H1 (cell line): ENCODE measurements around the gene KCND1. TPM values are rescaled to one million over a fixed set of nuclear protein-coding genes. Genes with fewer than 3 reads are reported as not detected.

Experiments
- CTCF ChIA-PET: fragments of 300-600 bp; sonication (Branson Sonifier 250); formaldehyde crosslinking; loops from one replicate; lab custom pipeline; 2021; ENCODE audit not compliant: partially characterized antibody; lab: Charles Lee
- POLR2A ChIA-PET: fragments of 300-600 bp; sonication (Branson Sonifier 250); formaldehyde crosslinking; loops from one replicate; lab custom pipeline; 2021; ENCODE audit warnings: inconsistent platforms; ENCODE audit not compliant: partially characterized antibody; lab: Charles Lee
- DNase-seq, 2 experiments: peaks; one replicate each; pipeline versions ENCODE4 v3.0.0 to v3.0.0-alpha.2; 2010 to 2022; ENCODE audit warnings: low spot score in 2 of 2, low read depth in 1 of 2, mixed read lengths in 1 of 2
- FAIRE-seq: peaks from 2 replicates; lab custom pipeline; 2011; peaks lifted over from hg19 to GRCh38; lab: Jason Lieb, UNC
- H2AFZ ChIP-seq: 2 replicates; pipeline ENCODE4 v1.8.1; 2012; ENCODE audit warnings: low read length, inconsistent platforms
- H2AK5ac ChIP-seq: 2 replicates; pipeline ENCODE4 v1.6.1; 2013; ENCODE audit warnings: low read depth, low read length
- H2BK120ac ChIP-seq: replicated peaks from 2 replicates; pipeline ENCODE3; 2013; ENCODE audit warnings: low read depth, low read length, inconsistent platforms
- H2BK12ac ChIP-seq: 2 replicates; pipeline ENCODE4 v1.6.1; 2013; ENCODE audit warnings: low read depth, low read length
- H2BK15ac ChIP-seq: 2 replicates; pipeline ENCODE4 v1.6.1; 2013; ENCODE audit warnings: low read length
- H2BK20ac ChIP-seq: 2 replicates; pipeline ENCODE4 v1.6.1; 2013; ENCODE audit warnings: low read length
- H2BK5ac ChIP-seq: 2 replicates; pipeline ENCODE4 v1.6.1; 2013; ENCODE audit warnings: low read depth, low read length
- H3K14ac ChIP-seq: 2 replicates; pipeline ENCODE4 v1.6.1; 2013; ENCODE audit warnings: inconsistent platforms; ENCODE audit not compliant: insufficient read length
- H3K18ac ChIP-seq: 2 replicates; pipeline ENCODE4 v1.6.1; 2013; ENCODE audit warnings: low read length; ENCODE audit errors: extremely low read depth
- H3K23ac ChIP-seq: 2 replicates; pipeline ENCODE4 v1.6.1; 2013; ENCODE audit warnings: inconsistent platforms; ENCODE audit not compliant: insufficient read length
- H3K23me2 ChIP-seq: 2 replicates; pipeline ENCODE4 v1.6.1; 2013; ENCODE audit warnings: low read depth, low read length
- H3K27ac ChIP-seq: 2 replicates; pipeline ENCODE4 v1.6.1; 2011; ENCODE audit warnings: low read depth, low read length, inconsistent platforms
- H3K27me3 ChIP-seq, 4 experiments: replicated peaks in 1 of 4; 1 replicate in 1 of 4; 2 replicates in 3 of 4; pipeline versions ENCODE4 v1.6.1 to v1.8.1; 2011 to 2013; ENCODE audit warnings: low read length in 3 of 4, mild to moderate bottlenecking in 3 of 4, inconsistent platforms in 2 of 4, mixed read lengths in 2 of 4, moderate library complexity in 1 of 4; ENCODE audit not compliant: control insufficient read depth in 3 of 4, insufficient read depth in 3 of 4; ENCODE audit errors: extremely low read depth in 1 of 4
- H3K36me3 ChIP-seq, 4 experiments: 2 replicates each; pipeline versions ENCODE4 v1.6.1 to v1.8.1; 2011 to 2013; ENCODE audit warnings: mild to moderate bottlenecking in 4 of 4, low read length in 3 of 4, moderate library complexity in 2 of 4, control low read depth in 1 of 4, inconsistent platforms in 1 of 4; ENCODE audit not compliant: insufficient read depth in 4 of 4, control insufficient read depth in 2 of 4
- H3K4ac ChIP-seq: replicated peaks from 2 replicates; pipeline ENCODE3; 2013; ENCODE audit warnings: low read length, low read depth, mixed read lengths, inconsistent platforms; ENCODE audit not compliant: insufficient read length
- H3K4me1 ChIP-seq, 4 experiments: replicated peaks in 1 of 4; 1 replicate in 1 of 4; 2 replicates in 3 of 4; pipeline versions ENCODE4 v1.6.1 to v1.8.1; 2011 to 2013; ENCODE audit warnings: low read length in 3 of 4, inconsistent platforms in 2 of 4, mixed read lengths in 1 of 4; ENCODE audit not compliant: insufficient read depth in 4 of 4, control insufficient read depth in 3 of 4
- H3K4me2 ChIP-seq, 2 experiments: 2 replicates each; pipeline versions ENCODE4 v1.6.1 to v1.8.1; 2011 to 2013; ENCODE audit warnings: low read depth in 2 of 2, low read length in 2 of 2, control low read depth in 1 of 2, inconsistent platforms in 1 of 2, mild to moderate bottlenecking in 1 of 2; ENCODE audit not compliant: insufficient read depth in 1 of 2
- H3K4me3 ChIP-seq, 4 experiments: fragments of 200-600, 300-600 bp in 1 of 4; sonication (generic), shearing (Covaris generic), sonication (Bioruptor Twin) in 1 of 4; 2 replicates each; pipeline versions ENCODE4 v1.5.1 to v1.8.1; 2011 to 2016; ENCODE audit warnings: low read length in 4 of 4, low read depth in 3 of 4, control low read depth in 2 of 4, inconsistent platforms in 2 of 4, mild to moderate bottlenecking in 2 of 4, mixed read lengths in 1 of 4, moderate library complexity in 1 of 4; ENCODE audit not compliant: insufficient read depth in 2 of 4; ENCODE audit errors: extremely low read depth in 1 of 4
- H3K56ac ChIP-seq: replicated peaks from 2 replicates; pipeline ENCODE3; 2013; ENCODE audit warnings: low read depth, mild to moderate bottlenecking, mixed read lengths, low read length, inconsistent platforms; ENCODE audit not compliant: insufficient read length
- H3K79me1 ChIP-seq: 2 replicates; pipeline ENCODE4 v1.6.1; 2013; ENCODE audit warnings: low read depth, low read length, control low read depth
- H3K79me2 ChIP-seq, 2 experiments: 2 replicates each; pipeline versions ENCODE4 v1.6.1 to v1.8.1; 2012 to 2013; ENCODE audit warnings: low read length in 2 of 2, mild to moderate bottlenecking in 2 of 2, inconsistent platforms in 1 of 2; ENCODE audit not compliant: insufficient read depth in 2 of 2, control insufficient read depth in 1 of 2
- H3K9ac ChIP-seq, 4 experiments: replicated peaks in 1 of 4; 1 replicate in 1 of 4; 2 replicates in 3 of 4; pipeline versions ENCODE4 v1.6.1 to v1.8.1; 2011 to 2013; ENCODE audit warnings: low read depth in 3 of 4, low read length in 3 of 4, control low read depth in 2 of 4, mild to moderate bottlenecking in 2 of 4, moderate library complexity in 2 of 4, inconsistent platforms in 1 of 4; ENCODE audit errors: extremely low read depth in 1 of 4
- H3K9me3 ChIP-seq, 2 experiments: 2 replicates each; pipeline versions ENCODE4 v1.6.1 to v1.8.1; 2012 to 2013; ENCODE audit warnings: mild to moderate bottlenecking in 2 of 2, moderate library complexity in 2 of 2, control low read depth in 1 of 2, inconsistent platforms in 1 of 2, low read depth in 1 of 2, low read length in 1 of 2, mixed read lengths in 1 of 2; ENCODE audit not compliant: insufficient read depth in 2 of 2
- H4K20me1 ChIP-seq, 2 experiments: replicated peaks in 1 of 2; 2 replicates each; pipeline versions ENCODE3 to v1.8.1; 2011 to 2013; ENCODE audit warnings: inconsistent platforms in 2 of 2, low read length in 2 of 2, mild to moderate bottlenecking in 1 of 2; ENCODE audit not compliant: insufficient read depth in 2 of 2, control insufficient read depth in 1 of 2
- H4K5ac ChIP-seq: 2 replicates; pipeline ENCODE4 v1.6.1; 2013; ENCODE audit warnings: low read length, low read depth, mixed read lengths, inconsistent platforms; ENCODE audit not compliant: insufficient read length
- H4K8ac ChIP-seq: 2 replicates; pipeline ENCODE4 v1.8.0; 2013; ENCODE audit warnings: mild to moderate bottlenecking, moderate library complexity, low read length, inconsistent platforms; ENCODE audit not compliant: insufficient read depth; ENCODE audit errors: extremely low read depth
- H4K91ac ChIP-seq: replicated peaks from 2 replicates; pipeline ENCODE3; 2013; ENCODE audit warnings: low read length, mixed read lengths, inconsistent platforms; ENCODE audit not compliant: insufficient read length
- ASH2L ChIP-seq: fragments of 200-600, 300-600 bp; sonication (generic); IDR thresholded peaks from one replicate; pipeline ENCODE4 v1.7.1; 2017; ENCODE audit warnings: low read length
- POLR2AphosphoS5 ChIP-seq: IDR thresholded peaks from 2 replicates; pipeline ENCODE4 v1.6.1; 2011; ENCODE audit warnings: low read depth, low read length
- POU5F1 ChIP-seq: IDR thresholded peaks from 2 replicates; pipeline ENCODE4 v1.6.1; 2011; ENCODE audit warnings: low read depth, mild to moderate bottlenecking, low read length, moderate library complexity
- WGBS, 2 experiments: shearing (Covaris generic) in 1 of 2; methylation state at CpG; one replicate each; pipeline versions ENCODE4 v1.1.6 to v1.1.7; 2013 to 2015; ENCODE audit warnings: low lambda C conversion rate in 2 of 2, mixed read lengths in 2 of 2, inconsistent platforms in 1 of 2, low coverage in 1 of 2, missing lambda C conversion rate in 1 of 2; ENCODE audit not compliant: insufficient replicate concordance in 2 of 2, insufficient coverage in 1 of 2, insufficient read length in 1 of 2; ENCODE audit errors: extremely low coverage in 1 of 2, missing lambda C conversion rate in 1 of 2; 5-methylcytosine and 5-hydroxymethylcytosine counted together
- polyA plus RNA-seq, 7 experiments: library from polyadenylated mRNA; depleted of rRNA in 3 of 7; stranded (reverse) in 5 of 7; unstranded in 2 of 7; fragments of >200 nt in 5 of 7; fragments of 200-250 nt in 2 of 7; gene quantifications; 1 replicate in 5 of 7; 2 replicates in 1 of 7; 4 replicates in 1 of 7; pipeline versions ENCODE4 v1.2.1 to v1.2.3, GENCODE V29; 2011 to 2013; ENCODE audit warnings: missing spikeins in 2 of 7, mixed read lengths in 2 of 7
- total RNA-seq: library from RNA; stranded (reverse); fragmentation: NEBNext Ultra II Directional; extraction: Animal tissue kit (Norgen Biotek cat#: 25700); gene quantifications from 2 replicates; pipeline ENCODE4 v1.2.1, GENCODE V29; 2021
- TF ChIP-seq, protein P1 (sequence below): IDR thresholded peaks from 2 replicates; pipeline ENCODE4 v1.6.1; 2012; ENCODE audit warnings: inconsistent platforms

Gene KCND1
- total and polyA plus RNA-seq, 2 of the 8 experiments (the other 6 are each of a cell fraction or from before 2014, with no cell fraction given): 3.1 to 6.8 TPM

GRCh38 chrX:48934581-48935300, 36.9 kb downstream of the KCND1 start:
- Histone ChIP-seq H2BK20ac (no peak overlapping the region), H3K4me3 (no peak overlapping the region), H4K20me1 (no peaks in the 10 kb centered on the region), H3K79me2 (peaks cover 0 to 37% of the 10 kb centered on the region in 2 experiments; a peak in 2 of 4 replicates), H3K23ac (no peak overlapping the region), H4K5ac (no peak overlapping the region), H3K36me3 (peaks cover 0 to 33% (median 11%) of the 10 kb centered on the region in 4 experiments; a peak in 6 of 8 replicates), H3K79me1 (no peaks in the 10 kb centered on the region), H4K8ac (no peak overlapping the region; the same call in 1 of the 2 replicates), H2BK15ac (no peak overlapping the region), H3K9me3 (no peaks in the 10 kb centered on the region), H3K27me3 (no peaks in the 10 kb centered on the region), H3K4ac (no peak overlapping the region), H3K9ac (no peak overlapping the region), H2BK120ac (no peak overlapping the region), H2AFZ (no peak overlapping the region), H2AK5ac (no peak overlapping the region), H3K18ac (no peak overlapping the region), H3K27ac (no peak overlapping the region), H4K91ac (no peak overlapping the region), H2BK12ac (no peak overlapping the region), H3K4me1 (peaks cover 0 to 12% (median 3%) of the 10 kb centered on the region in 4 experiments; a peak in 6 of 7 replicates), H2BK5ac (no peak overlapping the region), H3K4me2 (no peak overlapping the region), H3K56ac (no peak overlapping the region), H3K14ac (no peak overlapping the region), H3K23me2 (no peaks in the 10 kb centered on the region)
- no peak for FAIRE-seq
- no peak for DNase-seq
- no peak for TF ChIP-seq POU5F1
- TF ChIP-seq ASH2L: no peak
- TF ChIP-seq, protein P1, sequence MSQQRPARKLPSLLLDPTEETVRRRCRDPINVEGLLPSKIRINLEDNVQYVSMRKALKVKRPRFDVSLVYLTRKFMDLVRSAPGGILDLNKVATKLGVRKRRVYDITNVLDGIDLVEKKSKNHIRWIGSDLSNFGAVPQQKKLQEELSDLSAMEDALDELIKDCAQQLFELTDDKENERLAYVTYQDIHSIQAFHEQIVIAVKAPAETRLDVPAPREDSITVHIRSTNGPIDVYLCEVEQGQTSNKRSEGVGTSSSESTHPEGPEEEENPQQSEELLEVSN: no peak
- TF ChIP-seq POLR2AphosphoS5: no peak
- POLR2A ChIA-PET: interaction anchor here (21.5 kb wide), 1 partner anchor 20 kb away, joined by 572 read pairs; the partner anchor contains the start of genes PIM2 and SLC35A2
- CTCF ChIA-PET: interaction anchor here (1.0 kb wide), 1 partner anchor 23 kb away, joined by 3 read pairs; no protein-coding TSS in a partner anchor
- 90% methylated on average over 7 of the region's 7 CpGs; no CpG with 5 or more reads in 1 of the 2 experiments for WGBS, 2 experiments
